Activated T-cell treated with anti-CD3 and anti-CD28 coated beads, Interleukin-2, amount 50 U/mL, for 48 hours (primary cell): ENCODE measurements around the gene KCNH5.

Experiments
- DNase-seq, 2 experiments: peaks; one replicate each; pipeline ENCODE4 v3.0.0-alpha.2; 2020

Gene KCNH5

DNA sequence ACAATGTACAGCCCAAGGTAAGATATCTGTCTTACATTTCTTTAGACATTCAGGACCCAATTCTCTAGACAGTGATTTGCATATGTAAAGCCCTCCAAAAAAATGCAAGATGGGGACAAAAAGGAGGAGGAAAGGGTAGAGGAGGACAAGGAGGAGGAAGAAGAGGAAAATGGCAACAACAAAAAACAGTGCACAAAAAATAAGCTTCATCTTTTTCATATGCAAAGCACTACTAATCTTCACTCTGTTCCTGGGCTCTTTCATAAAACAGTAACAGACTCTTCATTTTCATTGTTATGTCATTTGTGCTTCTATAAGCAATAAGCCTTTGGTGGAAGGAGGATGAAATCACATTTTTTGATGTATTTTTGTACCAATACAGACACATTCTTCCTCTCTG lies 61.4 kb downstream of the KCNH5 start:
- DNase-seq = no peak

DNA sequence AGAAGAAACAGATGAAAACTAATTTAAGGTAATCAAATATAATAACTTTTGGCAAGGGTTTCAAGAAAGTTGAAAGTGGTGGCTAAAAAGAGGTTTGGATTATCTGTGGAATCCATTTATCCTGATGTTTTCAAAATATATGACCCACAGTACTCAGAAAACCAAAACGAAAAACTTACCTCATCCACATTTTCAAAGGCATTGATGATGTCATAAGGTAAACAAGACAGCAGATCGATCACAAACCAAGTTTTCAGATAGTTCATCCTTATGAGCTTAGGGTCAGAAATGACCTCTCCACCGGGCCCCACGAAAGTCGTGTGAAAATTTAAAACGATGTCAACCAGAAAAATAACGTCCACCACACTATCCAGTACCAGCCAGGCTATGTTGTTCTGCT lies 64.6 kb downstream of the KCNH5 start:
- DNase-seq = no peak

DNA sequence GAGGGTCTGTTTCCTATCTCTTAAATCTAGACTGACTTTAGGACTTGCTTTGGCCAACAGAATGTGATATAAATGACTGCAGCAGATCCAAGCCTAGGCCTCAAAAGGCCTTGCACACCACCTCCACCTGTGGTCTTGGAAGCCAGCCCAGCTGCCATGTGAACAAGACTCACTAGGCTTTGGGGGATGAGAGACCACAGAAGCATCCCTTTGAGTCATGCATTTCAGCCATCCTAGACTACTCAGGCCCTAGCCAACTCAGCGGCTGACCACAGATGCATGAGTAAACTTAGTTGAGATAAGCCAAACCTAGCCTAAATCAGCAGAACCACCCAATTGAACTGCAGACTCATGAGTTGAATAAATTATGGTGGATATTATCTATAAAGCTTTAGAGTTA lies 87.7 kb downstream of the KCNH5 start:
- DNase-seq = no peak

DNA sequence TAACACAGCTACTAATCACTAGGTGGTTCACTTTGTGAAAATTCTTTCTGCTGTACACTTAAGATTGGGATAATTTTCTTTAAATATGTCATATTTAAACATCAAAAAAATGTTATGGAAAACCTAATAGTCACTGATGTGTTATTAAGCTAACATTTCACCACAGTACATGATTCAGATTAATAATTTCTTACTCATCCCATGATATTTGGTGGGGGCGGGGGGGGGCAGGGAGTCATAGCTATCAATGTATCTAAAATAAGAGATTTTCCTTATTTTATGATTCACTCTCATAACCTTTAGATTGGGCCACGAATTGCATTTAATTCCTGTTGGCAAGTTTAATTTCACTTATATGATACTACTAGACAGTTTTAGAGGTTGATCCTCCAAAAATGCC lies 88.8 kb downstream of the KCNH5 start:
- no peak for DNase-seq

DNA sequence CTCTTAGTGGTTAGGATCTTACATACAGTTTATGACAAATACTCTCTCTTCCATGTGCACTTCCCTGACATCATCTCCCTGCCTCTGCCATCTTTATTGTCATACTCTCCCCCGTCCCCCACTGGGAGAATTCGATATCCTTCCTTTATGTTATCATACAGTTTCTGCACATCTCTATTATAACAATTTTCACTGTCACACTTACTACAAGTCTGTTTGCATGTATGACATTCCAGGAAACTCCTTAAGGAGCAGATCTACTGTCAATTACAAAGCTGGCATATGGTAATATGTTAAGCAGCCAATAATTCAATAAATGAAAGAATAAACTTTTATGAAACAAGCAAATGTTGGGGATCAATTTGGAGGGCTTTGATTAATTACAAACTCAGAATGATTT lies 91.1 kb downstream of the KCNH5 start:
- no peak for DNase-seq

DNA sequence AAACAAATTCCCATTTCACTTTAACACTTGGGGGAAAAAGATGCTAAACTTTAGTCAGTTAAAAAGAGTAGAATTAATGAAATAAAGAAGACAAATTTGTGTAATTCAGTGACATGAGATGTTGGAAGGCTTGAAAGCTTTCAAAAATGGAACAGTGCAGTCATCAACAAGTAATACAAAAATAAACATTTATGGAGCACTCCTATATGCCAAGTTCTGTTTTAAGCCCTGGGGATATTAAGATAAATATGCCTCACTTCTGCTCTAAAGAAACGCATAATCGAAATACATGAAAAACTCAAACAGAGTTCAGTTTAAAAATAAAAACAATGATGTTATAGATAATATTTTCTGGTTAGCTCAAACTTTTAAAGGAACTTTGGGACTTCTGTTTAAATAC lies 93.0 kb downstream of the KCNH5 start:
- DNase-seq = no peak

DNA sequence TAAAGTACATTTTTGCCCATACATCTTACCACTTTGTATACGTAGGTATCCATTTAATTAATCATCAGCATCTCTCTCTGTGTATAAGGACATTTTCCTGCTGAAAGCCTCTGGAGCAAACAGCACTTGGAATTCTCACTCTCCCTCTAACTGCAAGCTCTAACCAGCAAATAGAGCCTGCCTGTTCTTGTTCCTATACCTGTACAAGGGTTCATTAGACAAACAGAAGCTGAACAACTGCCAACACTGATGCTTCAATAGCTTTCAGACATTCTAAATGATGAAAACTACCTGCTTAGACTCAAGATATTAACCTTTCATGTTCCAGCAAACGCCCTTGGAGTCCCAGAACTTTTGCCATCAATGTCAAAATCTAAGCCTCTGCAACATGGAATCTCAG lies 98.0 kb downstream of the KCNH5 start:
- DNase-seq = no peak

DNA sequence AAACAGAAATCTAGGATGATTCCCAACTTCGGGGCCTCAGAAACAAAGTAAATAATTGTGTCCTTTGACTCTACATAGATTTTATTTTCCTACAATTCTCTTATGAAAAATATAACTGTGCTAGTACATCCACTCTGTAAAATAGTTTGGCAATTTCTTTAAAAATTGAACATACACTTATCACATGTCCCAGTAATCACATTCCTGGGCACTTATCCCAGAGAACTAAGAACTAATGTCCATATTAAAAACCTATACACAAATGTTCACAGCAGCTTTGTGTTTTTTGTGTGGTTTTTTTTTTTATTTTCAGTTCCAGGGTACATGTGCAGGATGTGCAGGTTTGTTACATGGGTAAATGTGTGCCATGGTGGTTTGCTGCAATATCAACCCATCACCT lies 99.0 kb downstream of the KCNH5 start:
- no peak for DNase-seq

DNA sequence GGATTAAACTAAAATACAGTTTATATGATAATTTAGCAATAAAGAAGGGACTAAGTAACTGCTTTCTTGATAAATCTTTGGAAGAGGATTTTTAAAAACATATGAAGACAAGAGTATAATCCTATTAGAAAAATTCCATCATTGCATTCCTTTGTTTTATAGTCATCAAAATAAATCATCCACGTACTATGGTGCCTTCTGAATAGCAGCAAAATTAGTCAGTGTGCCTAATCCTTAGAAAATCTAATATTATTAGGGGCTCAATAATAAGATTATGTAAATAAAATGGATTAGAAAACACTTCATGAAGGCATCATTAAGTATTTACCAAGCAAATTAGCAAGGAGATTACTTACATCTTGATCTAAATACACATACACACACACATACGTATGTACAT lies 102.1 kb downstream of the KCNH5 start:
- DNase-seq = no peak

DNA sequence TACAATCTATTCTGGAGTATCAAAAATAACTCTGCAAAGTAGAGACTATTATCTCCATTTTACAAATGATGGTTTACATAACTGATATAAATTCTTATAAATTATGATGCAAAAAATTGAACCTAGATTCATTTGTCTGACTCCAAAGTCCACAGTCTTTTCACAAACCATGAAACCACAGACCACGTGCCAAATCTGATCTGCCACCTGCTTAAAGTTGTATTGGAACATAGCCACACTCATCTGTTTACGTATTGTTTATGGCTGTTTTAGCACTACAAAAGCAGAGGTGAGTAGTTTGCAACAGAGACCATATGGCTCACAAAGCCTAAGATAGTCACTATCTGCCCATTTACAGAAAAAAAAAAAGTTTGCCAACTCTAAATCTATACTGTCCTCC lies 105.3 kb downstream of the KCNH5 start:
- no peak for DNase-seq

DNA sequence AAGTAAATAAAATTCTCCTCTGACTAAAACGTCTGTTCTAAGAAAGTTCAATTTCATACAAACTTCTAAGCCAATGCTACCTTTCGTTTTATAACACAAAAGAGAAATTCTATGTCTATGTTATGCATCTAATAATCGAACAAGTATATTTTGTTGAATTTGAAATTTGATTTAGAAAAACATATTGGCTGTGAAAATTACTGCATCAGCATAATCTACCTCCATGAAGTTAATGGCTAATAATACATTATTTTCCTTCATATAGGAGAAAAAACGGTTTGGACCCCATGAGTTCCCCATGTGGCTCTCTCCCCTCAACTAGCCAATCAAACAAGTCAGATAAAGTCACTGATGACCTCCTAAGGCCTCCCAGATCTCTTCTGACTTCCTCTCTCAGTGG lies 106.5 kb downstream of the KCNH5 start:
- no peak for DNase-seq

DNA sequence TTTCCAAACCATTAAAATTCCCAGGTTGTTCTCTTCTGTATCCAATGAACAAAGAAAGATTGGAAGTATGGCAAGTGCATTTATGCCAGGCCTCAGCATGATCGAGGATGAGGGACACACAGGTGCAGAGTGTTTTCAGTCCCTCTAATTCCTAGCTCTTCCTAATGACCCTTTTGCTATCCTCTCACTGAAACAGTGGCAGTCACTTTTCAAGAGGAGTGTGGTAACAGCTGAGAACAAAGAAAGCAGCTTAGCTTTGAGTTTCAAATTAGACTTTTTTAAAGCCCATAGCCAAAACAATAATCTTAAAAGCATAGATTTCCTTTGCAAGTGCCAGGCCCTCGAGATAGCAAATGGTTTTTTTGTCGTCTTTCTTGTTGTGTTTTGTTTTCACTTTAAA lies 110.8 kb downstream of the KCNH5 start:
- DNase-seq = no peak

DNA sequence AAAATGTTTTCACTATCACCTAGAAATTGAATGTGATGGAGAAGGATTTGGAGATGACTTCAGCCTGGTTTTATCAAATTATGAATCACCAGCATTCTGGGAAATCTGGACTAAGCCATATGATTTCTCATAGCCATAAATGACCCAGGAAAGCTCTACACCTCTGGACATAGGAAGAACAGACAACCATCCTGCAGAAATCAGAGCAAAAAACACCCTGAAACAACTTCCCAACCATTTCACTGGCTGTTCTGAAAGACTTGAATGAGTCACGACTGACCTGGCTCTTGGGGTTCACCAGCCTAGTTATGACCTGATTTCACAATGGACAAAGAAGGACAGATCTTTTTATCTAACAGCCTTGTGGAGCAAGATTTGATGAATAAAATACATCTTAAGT lies 123.8 kb downstream of the KCNH5 start:
- no peak for DNase-seq

DNA sequence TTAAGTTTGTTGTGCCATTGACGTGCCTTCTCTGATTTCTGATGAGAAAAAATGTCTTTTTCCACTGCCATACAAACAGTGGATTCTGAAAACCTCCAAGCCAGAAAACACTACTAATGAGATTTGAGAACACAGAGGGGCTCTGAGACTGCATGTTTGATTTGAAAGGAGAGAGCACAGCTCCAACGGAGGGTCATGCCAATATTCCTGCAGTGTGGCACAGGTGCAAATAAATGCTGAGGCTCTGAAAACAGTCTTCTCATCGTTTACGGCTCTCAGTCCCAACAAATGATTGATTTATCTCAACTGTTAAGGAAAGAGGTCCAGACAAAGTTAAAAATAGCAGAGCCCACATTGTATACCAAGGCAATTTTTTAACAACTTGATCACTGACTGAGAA lies 128.7 kb downstream of the KCNH5 start:
- no peak for DNase-seq

DNA sequence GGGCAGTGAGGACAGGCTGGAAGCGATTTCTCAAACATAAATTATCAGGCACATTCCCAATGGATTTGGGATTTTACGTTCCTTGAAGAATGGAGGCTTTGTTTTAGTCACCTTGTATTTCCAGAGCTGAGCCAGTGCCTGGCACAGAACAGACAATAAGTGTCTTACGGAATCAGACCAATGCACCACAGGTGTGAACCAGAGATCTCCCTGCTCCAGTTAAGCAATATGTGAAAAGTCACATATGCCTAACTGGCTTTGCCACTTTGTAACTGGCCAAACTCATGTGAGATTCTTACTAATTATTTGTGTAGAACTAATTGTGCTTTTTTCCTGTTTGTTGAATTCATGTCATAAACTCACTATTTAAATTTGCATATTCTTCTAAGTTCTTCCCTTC lies 130.4 kb downstream of the KCNH5 start:
- no peak for DNase-seq

DNA sequence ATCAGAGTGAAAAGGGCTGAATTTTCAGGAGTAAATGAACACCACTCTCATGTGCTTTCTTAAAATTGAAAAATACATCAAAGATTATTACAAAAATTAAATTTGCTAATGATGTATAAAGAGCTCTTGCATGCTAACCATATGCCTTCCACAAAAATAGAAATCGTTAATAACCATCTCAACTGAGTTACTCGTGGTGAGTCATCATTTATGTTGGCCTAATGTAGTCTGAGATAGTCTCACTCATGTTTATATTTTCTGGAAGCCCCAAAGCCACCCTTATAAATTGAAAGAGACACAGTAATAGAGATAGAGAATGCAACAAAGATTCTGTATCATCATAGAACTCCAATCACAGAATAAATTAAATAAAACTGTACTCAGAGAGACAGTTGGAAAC lies 131.2 kb downstream of the KCNH5 start:
- DNase-seq = no peak

DNA sequence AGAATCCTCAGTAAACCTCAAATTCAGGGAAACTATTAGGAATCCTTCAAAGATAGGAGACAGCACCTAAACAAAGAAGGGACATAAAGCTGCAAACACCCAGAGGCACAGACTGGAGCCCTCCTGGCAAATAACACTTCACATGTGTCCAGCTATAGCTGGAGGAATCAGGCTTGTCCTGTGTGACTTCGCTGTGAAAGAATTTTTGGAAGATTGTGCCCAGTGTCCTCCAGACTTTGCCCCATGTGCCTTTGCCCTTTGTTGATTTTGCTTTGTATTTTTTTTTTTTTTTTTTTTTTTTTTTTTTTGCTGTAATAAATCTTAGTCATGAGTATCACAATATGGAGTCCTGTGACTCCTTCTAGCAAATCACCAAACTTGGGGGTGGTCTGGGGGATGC lies 136.8 kb downstream of the KCNH5 start:
- DNase-seq = no peak

DNA sequence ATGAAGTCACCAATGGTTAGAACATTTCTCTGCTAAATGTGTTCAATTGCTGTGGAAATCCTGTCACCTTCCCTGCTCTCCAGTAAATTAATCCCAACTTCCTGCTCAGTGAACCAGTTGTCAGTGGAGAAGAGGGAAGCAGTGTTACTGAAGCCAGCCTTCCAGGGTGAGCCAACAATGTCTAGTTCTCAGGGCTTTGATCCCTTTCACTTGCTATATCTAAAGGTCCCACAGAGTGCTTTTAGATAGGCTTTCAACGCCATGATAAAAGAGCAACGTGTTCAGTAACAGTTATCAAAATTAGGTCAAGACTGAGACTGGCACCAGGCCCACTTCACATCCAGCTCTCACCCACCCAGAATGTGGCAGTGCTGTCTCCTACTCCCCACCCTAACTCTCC lies 139.7 kb downstream of the KCNH5 start:
- DNase-seq = no peak

DNA sequence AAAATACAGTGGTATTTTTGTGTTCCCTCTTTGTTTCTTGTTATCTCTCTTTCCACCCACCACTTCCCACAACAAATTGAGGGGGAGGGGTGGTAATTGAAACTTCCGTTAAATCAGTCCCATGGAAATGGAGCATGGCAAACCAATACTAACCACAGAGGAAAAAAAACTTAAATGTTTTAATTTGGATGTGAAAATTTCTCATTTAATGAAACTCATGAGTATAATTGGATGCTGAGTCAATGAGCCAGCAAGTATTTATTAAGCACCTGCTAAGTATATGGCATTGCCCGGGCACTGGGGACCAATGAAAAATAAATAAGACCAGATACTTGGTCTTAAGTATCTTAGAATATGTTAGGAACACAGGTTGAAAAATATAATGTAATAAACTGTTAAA lies 147.5 kb downstream of the KCNH5 start:
- no peak for DNase-seq

DNA sequence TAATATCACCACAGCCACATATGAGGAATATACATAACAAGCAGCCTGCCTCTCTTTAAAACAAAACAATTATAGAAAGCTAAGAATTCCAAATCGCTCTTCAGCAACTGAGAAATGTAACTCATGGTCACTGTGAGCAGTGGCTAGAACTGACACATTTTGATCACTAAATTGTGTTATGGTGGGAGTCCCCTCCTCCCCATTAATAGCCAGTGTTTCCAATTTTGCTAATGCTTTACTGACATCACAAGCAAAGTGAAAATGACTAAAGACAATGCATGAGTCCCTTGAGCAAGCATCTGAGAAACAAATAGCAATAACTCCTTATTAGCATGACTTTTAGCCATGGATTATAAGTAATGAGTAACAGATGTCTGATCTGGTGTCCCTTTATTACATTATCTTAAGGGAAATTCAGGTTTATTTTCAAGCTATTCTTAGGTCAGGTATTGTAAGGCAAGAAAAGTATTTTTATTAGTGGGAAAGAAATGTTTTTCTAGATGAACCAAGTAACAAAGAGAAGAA lies 148.3 kb downstream of the KCNH5 start:
- no peak for DNase-seq

DNA sequence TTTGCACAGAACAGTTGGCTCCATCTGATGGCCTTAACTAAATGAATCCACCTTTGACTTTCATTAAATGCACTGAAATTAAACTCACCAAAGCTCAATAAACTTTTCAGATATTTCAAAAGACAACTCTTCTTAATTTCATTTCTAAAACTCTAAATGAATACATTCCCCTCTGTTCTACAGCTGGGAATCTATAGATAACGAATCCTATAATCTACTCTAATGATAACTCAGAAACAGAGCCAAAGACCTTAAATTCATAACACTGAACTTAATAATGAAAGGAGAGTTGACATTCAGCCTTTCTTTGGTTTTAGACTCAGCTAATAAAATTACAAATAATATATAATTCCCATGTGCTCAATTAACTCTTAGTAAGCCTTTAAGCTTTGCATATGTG lies 150.5 kb downstream of the KCNH5 start:
- DNase-seq = no peak

DNA sequence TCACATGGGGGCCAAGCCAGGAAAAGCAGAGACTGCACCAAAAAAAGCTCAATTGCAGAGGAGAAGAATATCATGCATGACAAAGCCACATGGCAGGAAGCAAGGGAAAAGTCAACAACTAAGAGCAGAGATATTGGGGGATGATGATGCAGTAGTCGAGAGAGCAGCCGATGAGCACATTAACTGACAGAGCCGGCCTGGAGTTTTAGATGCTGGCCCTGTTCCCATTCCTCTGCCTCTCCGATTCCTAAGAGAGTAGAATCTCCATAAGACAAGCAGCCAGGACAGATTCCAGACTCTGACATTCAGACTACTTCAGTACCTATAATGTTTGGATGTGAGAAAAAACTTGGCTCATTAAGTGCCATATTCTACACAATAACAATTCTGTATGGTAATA lies 155.9 kb downstream of the KCNH5 start:
- no peak for DNase-seq

DNA sequence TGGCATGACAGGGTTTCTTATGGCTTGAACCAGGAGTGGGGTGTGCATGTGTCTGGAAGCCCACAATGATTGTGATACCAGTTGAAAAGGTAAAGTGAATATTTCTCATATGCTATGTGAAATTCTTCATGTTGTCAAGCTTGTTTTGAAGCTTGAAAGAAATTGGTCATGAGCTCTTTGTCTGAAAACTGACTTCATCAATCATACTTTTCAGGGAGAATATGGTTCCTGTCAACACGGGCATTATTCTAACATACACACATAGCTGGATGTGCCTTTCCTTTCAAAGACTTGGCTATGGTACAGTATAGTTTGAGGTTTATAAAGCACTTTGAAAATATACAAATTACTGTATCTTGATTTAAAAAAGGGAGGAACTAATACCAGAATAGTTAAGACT lies 158.8 kb downstream of the KCNH5 start:
- DNase-seq = no peak

DNA sequence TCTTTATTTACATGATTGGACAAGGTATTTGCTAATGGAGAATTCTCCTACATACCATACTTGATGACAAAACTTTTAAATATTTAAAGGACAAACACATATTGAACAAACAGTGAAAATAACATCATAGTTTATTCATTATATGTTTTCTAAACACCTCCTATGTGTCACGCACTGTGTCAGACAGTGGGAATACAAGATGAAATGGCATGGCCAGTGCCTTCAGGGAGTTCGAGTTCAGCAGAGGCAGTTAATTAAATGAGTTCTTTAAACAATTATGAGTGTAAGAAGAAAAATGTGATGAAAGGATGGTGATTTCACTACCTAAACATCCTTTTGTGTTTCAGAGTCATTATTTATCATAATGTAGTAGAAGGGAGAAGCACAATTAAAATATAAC lies 159.8 kb downstream of the KCNH5 start:
- DNase-seq = no peak

DNA sequence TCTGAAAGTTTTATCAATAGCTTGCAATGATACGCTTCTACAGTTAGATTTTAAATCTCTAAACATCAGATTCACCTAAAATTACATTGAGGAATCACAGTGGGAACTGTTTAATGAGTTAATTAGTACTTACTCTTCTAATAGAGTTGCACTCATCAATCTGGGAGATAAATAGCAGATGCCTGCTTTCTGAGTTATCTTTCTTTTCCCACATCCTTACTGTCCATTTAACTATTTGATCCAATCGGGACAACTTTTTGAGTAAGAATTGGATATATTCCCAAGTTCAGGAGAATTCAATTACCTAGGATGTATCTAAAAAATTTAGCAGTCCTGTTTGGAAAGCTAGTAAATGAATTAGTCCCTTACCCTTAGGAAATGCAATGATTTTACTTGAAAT lies 162.3 kb downstream of the KCNH5 start:
- DNase-seq = no peak

DNA sequence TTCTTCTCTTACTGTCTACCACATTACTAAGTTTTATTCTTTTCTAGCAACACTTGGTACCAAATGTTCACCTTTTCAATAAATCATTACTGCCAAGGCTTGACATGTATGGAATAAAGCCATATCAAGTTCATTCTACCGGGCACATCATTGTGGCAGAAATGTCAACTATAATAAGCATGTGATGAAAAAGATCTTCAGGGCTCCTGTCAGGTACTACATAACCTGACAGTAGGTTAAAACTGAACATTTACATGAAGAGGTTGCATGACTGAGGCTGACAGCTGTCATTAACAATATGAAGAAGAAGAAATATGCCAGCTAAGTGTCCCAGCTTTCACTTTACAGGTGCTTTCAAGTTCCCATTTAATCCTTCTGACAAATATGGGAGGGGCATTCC lies 178.9 kb downstream of the KCNH5 start:
- DNase-seq = no peak
